ENCODE results near the gene PIP5KL1.

DNA sequence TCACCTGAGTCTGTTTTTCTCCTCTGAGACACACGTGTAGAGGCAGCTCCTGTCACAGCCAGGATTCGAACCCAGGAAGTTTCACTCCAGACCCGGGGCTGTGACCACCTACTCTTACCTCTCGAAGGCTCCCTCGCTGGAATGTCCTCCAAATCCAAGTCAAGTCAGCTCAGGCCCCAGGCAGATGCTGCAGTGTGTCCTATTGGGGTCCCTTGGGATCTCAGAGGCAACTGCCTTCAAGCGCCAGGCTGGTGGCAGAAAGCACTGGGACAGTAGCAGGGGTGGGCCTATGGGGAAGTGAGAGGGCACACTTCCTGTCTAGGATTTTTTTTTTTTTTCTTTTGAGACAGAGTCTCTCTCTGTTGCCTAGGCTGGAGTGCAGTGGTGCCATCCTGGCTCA is 13.0 kb downstream of the PIP5KL1 start:
- no peak for TF ChIP-seq POLR2A (IDR thresholded peaks at IDR 0.05; ENCODE audit: control extremely low read depth in 1 of 2, low read depth in 2 of 2, low read length in 2 of 2)
- no peak for TF ChIP-seq SP2 (IDR thresholded peaks at IDR 0.05; ENCODE audit: low read length)
- TF ChIP-seq SP1 (IDR thresholded peaks at IDR 0.05; ENCODE audit: low read depth, low read length), result no peak
- TF ChIP-seq CTCF (IDR thresholded peaks at IDR 0.05; ENCODE audit: control extremely low read depth in 1 of 3, insufficient read depth in 1 of 3, low read depth in 1 of 3, low read length in 3 of 3), result no peak
- no peak for TF ChIP-seq CEBPB (IDR thresholded peaks at IDR 0.05; ENCODE audit: low read depth, low read length)
- no peak for TF ChIP-seq E2F6 (IDR thresholded peaks at IDR 0.05)
- TF ChIP-seq YY1 (IDR thresholded peaks at IDR 0.05; ENCODE audit: low read depth, low read length), result no peak
- TF ChIP-seq POU5F1 (IDR thresholded peaks at IDR 0.05; ENCODE audit: low read depth, low read length), result no peak
- no peak for TF ChIP-seq BACH1 (IDR thresholded peaks at IDR 0.05; ENCODE audit: low read length)
- TF ChIP-seq JUN (IDR thresholded peaks at IDR 0.05; ENCODE audit: low read depth, low read length), result no peak
- TF ChIP-seq MAX (IDR thresholded peaks at IDR 0.05), result no peak
- no peak for TF ChIP-seq ATF3 (IDR thresholded peaks at IDR 0.05; ENCODE audit: insufficient read depth, low read depth, low read length)
- TF ChIP-seq RNF2 (IDR thresholded peaks at IDR 0.05; ENCODE audit: borderline replicate concordance, low read depth, low read length, missing control alignments, poor library complexity, severe bottlenecking), result no peak
- no peak for TF ChIP-seq EGR1 (IDR thresholded peaks at IDR 0.05; ENCODE audit: borderline replicate concordance, low read depth, low read length)
